Measurements from ENCODE around the gene CFAP52.

DNA sequence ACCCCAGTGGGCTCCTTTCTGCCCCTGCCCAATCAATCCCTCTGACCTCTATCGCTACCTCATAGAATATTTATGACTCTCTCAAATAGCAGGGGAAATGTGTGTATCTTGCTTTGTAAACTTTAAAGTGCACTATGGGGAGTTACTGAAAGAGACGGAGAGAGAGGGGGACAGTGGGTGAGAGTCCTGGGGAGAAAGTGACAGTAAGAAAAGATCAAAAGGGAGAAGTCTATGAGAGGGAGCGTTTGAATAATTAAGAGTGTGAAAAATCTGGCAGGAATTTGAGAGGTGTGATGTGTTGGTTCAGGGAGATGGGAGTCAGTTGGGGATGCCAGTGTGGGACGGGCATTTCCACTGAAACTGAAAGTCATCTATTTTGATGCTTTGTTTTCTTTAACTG is 101.5 kb downstream of the CFAP52 start:
- TF ChIP-seq ZBTB21 (CRISPR knock-in tag; IDR thresholded peaks at IDR 0.05; ENCODE audit: borderline replicate concordance) (no peak), CREB1 (CRISPR knock-in tag; IDR thresholded peaks at IDR 0.05) (no peak)

Data from WTC11 (cell line).